GM18861 (cell line): ENCODE data around the gene MTG1.
A peak's percentile ranks its signal among the peaks of the same experiment; 100 is the strongest.

Experiments used
- ATAC-seq: cut with Tn5 transposase; IDR thresholded peaks from one replicate; pipeline ENCODE4 v1.9.1; 2021; ENCODE audit not compliant: unreplicated experiment

The MTG1 gene, protein sequence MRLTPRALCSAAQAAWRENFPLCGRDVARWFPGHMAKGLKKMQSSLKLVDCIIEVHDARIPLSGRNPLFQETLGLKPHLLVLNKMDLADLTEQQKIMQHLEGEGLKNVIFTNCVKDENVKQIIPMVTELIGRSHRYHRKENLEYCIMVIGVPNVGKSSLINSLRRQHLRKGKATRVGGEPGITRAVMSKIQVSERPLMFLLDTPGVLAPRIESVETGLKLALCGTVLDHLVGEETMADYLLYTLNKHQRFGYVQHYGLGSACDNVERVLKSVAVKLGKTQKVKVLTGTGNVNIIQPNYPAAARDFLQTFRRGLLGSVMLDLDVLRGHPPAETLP

DNA sequence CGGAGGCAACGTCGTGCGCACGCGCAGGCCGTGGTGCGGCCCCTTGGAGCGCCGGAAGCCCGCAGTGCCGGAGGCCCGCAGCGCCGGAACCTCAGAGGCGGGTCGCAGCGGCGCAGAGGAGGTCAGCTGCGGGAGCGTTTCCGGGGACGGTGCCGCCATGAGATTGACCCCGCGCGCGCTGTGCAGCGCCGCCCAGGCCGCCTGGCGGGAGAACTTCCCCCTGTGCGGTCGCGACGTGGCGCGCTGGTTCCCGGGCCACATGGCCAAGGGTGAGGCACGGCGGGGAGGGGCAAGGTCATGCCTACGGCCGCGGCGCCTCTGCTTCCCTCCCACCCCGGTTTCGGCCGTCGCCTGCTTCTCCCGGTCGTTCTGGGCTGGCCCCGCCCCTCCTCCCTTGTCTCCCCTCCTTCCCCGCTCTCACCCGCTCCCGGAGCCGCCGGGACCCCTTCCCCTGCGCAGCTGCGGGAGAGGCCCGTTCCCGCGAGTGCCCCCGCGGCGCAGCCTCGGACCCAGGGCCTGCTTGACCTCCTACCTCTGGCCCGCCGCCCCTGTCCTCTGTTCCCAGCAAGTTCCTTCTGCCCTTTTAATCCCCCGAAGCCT, at the start of gene MTG1:
TSS of gene MTG1 (plus strand) at position 94 of the 600 bp plus-strand sequence. CDS start at position 158, 64 bp downstream.
- ATAC-seq = peak; percentile 55

DNA sequence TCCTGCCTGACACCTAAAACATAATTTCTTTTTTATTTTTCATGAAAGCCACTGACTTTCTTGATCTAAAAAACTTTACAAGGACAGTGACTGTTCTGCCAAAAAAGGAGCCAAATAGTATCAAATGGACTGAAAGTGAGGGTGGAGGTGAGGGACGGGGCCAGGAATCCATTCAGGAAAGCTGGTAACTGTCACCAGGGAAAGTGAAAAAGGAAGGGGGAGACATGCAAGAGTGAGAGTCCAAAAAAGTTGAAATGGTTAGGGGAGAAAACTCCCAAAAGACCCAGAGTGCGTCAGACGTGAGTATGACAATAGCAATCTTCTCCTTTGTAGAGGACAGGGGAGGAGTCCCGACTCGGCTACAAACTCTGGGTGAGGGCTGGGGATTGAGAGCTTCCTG, 49.7 kb upstream of the MTG1 start:
- no peak for ATAC-seq

DNA sequence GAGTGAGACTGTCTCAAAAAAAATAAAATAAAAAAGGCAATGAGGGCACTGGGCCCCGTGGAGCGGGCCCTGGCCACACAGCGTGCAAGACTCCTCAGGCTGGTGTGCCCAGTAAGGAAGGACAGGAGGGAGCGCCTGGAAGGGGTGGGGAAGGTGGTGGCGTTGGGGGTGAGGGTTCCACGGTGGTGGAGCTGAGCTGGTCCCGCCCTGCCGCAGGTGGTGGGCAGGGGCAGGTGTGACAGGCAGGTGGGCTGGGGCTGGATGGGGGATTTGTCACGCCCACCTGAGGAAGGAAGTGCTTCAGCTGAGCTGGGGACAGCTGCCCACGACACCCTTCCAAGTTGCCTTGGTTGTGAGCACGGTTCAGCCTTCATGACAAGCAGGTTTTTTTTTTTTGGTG, 47.5 kb upstream of the MTG1 start:
- no peak for ATAC-seq

DNA sequence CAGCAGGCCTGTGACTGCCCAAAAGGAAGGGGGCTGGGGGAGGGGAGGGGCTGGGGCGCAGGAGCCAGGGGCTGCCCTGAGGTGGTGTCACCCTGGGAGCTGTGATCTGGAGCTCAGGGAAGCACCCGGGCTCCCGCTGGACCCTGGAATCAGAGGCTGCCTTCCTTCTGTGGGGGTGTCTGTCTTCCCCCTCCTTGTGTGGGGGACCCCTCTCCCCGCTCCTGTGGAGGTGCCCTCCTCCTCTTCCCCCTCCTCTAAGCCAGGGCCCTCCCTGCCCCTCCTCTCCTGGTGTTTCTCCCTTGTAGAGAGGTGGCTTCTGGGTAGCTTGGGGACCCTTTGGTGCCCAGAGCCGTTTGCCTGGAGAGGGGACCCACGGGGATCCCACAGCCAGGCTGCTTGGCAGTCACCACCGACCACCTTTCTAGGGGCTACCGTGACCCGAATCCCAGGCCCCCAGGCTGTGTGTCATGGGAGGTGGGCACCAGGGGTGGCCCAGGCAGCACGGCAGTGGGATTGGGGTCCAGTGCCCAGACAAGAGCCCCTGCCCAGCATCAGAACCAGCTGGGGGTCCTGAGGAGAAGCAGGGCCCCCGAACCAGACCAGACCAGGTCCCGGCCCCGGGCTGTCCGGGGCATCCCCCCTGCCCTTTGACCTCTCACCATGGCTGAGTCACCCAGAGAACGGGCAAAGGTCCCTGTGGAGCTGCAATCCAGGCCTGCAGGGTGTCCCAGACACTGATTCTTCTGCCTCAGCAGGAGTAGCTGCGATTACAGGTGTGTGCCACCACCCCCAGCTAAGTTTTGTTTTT, 46.0 kb upstream of the MTG1 start:
- ATAC-seq = no peak

DNA sequence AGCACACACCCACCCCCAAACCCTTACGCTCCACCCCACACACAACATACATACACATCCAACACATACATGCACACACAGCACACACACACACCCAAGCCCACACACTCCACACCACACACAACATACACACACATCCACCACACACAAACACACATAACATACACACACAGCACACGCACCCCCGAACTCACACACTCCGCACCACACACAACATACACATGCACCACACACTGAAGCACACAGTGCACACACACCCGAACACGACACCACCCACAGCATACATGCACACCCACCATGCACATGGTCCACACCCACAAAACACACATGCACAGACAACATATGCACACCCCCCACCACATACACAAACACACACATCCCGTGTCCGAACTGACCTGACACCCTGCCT, 44.8 kb upstream of the MTG1 start:
- no peak for ATAC-seq

DNA sequence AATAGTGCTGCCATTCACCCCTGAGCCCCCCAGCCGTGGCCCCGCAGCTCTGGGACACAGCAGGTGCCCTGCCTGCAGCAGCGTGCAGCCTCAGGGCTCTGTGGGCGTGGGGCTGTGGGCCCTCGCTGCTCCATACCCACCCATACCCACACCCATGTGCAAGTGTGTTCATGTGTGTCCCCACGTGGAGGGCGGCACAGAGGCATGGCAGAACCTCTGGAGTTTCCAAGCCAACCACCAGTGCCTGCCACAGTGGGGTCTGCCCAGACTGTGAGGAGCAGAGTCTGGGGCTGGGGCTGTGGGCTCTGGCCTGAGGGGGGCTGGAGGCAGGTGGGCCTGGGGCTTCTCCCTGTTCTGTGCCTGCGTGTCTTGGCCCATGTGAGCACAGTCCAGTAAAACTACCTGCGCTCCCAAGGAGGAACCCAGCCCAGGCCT, 44.4 kb upstream of the MTG1 start:
- no peak for ATAC-seq

DNA sequence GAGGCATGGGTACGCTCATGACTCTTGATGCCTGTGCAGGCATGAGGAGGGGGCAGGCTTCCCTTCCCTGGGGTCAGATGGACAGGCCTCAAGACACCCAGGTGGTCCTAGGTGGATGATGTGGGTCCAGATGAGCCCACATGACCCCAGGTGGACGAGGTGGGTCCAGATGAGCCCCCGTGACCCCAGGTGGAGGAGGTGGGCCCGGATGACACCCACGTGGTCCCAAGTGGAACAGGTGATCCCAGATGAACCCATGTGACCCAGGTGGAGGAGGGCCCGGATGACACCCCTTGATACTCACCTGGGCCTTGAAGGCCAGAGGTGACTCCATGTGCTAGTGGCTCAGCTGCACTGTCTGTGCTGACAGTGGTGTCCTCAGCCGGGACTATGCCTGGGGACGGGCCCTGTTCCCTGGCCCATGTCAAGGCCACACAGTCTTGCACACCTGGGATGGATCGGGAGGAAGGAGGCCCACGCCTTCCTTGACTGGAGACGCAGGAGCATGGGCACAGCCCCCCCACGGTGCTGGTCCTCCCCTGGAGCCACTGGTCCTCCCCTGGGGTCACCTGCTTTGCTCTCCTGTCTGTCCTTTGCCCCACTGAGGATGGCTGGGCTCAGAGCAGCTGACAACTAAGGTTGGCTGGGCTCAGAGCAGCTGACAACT, 43.5 kb upstream of the MTG1 start:
- ATAC-seq = no peak

DNA sequence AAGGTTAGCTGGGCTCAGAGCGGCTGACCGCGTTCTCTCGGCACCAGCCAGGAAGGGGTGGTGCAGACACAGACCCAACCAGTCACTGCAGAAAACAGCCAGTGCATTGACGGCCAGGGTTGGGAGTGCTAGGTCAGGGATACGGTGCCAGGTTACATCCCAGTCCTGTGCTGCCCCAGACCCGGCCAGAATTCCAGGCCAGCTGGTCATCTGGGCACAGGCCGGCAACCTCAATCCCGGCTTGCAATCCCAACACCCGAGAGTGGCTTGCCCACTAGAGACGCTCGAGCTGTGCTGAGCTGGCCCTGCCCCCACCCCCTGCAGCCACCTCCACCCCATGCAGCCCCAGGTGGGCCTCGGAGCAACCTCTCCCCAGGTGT, 43.0 kb upstream of the MTG1 start:
- ATAC-seq = no peak

DNA sequence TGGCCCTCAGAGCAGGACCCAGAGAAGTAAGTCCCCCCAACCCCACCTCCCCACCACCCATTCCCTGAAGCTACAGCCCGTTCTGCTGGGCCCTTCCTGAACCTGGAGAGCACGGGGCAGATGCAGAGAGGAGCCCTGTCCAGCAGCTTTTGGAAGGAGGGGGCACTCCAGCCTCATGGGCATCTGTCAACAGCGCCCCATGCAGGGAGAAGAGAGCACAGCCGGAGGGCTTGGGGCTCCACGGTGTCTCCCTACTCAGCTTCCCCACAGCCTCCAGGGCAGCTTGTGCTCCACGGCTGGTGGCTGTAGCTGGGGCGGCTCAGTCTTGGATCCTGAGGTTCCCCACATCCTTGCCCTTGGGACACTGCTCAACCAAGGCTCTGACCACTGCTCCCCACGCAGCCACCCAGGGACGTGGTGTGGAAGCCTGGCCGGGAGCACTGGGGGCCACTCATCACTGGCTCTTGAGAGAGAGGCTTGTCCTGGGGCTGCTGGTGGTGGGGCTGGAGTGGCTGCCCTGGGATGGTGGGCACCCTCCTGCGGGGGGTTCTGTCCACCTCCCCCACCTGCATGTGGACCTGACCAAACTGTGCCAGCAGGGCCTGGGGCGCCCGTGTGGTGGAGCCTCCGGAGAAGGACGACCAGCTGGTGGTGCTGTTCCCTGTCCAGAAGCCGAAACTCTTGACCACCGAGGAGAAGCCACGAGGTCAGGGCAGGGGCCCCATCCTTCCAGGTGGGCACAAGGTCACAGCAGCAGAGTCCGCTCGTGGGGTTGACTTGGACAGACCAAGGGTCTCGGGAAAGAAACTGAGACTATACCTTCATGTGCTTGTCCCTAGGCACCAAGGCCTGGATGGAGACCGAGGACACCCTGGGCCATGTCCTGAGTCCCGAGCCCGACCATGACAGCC, 42.3 kb upstream of the MTG1 start:
- ATAC-seq = no peak

DNA sequence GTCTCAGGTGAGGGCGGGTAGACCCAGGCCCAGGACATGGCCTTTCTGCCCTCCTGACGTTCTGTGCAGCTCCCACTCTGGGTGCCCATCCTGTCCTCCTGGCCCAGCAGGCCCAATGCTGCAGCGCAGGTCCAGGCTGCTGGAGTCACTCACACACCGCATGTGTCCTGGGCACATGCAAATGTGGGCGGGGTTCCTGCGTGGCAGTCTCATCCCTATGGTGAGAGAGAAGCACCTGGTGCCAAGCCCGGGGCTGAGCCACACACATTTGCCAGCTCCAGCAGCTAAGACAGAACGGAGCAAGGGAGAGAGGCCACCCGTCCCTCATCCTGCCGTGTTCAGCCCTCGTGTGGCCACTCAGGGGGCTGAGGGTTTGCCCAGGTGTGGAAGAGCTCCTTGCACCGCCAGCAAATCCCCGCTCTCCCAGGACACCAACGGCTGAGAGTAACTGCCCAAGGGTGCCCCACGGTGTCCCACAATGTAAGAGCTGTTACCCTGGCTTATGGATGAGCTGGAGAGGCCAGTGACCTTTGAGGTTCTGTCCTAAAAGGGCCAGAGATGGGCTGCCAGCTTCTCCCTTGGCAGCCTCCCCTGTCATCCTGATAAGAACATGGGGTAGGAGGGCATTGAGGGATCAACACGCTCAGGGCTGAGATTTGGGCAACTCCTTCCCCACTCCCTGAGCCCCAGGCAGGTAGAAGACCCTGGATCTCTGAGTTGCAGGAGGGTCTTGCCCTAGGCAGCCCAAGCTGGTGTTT, 40.6 kb upstream of the MTG1 start:
- ATAC-seq = no peak

DNA sequence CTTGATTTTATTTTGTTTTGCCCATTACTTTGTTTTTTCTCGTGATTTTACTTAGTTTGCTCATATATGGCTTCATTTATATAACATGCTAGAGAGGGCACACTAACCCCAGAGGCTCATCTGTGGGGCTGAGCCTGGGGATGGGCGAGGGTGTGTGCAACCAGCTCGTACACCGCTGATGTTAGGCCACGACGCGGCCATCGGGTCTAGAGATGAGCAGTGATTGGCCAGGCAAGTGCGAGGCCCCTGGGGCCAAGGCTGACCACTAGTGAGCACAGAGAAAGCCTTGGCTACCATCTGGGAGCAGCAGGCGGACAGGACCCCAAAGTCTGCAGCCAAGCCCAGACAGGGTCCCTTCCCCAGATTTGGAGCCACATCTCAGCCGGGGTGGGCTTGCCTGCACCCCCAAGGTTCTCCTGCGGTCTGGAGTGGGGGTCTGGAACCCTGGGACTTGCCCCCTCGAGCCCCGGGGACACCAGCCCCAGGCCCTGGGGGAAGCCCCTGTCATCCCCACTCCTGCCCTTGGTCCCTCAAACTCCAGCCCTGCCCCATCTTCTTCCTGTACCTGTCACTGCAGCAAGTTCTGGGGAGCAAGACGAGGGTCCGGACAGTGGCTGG, 39.9 kb upstream of the MTG1 start:
- no peak for ATAC-seq

DNA sequence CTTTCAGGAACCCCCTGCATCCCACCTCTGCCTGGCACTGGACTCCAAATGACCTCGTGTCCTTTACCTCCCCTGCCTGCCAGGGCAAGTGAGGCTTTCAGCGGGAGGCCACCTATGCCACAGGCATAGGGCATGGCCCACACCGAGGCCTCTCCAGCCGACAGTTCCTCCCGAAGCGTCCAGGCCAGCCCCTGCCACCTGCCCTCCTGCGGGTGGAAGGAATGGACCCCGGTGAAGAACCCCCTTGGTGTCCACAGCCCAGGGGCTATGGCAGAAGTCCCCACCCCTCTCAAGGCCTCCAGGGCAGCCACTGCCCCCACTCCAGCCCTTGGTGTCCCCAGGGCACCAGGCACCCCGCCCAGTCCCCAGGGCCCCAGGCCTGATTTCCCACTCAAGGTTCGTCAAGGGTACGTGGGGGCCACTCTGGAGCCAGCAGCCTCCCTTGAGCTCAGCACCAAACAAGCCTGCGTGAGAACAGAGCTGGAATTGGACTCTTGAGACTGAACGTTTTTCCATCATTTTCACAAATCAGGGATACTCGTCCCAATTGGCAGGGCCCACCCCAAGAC, 39.2 kb upstream of the MTG1 start:
- ATAC-seq = no peak

DNA sequence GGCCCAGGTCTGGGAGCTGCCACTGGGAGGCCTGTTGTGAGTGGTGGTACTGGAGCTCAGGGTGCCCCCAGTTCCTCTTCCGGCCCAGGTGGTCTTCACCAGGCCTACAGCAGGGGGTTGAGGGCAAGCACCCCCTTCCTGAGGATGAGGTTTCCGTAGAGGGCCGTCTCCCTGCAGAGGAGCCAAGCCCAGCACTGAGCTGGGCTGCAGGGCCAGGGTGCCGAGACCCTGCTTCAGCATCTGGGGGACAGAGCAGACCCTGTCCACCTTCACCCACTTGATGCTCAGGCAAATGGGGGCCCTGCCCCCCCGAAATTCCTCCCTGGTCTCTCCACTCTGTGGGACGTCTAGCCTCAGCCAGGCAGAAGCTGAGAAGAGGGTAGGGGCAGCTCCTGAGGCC, 38.7 kb upstream of the MTG1 start:
- no peak for ATAC-seq

DNA sequence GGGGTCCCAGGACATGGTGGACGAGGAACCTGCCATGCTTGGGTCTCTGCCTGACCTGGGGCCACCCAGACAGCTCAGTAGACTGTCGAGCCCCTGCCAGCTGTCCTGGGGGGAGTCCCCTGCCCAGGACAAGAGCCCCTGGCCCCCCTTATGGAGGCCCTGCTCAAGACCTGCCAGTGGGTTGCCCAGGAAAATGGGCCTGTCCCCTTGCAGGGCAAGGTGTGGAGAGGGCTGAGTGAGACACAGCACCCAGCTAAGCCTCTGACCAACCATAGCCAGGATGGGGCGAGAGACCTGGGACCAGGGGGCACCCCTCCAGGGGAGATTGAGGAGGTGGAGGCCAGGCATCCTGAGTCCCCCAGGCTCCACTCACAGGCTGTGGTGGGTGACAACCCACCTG, 38.0 kb upstream of the MTG1 start:
- ATAC-seq = no peak

DNA sequence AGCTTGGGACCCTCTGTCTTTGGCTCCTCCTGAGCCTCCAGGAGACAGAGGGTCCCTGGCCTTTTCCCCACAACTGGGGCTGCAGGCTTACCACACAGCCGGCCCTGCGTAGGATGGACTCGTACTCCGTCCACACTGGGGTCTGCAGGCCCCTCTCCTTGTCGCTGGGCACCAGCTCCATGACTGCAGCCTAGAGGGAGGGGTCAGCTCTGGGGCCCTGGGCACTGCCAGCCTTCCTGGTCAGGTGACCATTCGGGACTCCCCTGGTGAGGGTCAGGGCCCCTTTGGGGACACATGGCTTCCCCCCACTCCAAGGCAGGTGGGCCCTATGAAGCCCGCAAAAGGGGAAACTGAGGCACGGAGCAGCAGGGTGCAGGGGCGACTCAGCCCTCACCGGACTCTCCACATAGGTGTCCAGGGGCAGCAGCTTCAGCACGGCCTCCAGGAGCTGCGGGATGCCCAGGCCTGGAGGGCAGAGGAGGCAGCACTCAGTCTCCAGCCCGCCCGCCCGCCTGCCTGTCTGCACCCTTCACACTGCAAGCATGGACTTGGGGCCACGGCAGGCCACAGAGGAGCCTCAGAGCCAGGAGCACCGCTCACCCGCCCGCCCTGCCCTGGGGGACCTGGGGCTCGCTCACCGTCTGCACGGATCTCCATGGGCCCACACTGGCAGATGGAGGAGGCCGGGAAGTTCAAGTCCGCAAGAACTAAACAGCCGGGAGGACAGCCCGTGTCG, 37.2 kb upstream of the MTG1 start:
- ATAC-seq = no peak

DNA sequence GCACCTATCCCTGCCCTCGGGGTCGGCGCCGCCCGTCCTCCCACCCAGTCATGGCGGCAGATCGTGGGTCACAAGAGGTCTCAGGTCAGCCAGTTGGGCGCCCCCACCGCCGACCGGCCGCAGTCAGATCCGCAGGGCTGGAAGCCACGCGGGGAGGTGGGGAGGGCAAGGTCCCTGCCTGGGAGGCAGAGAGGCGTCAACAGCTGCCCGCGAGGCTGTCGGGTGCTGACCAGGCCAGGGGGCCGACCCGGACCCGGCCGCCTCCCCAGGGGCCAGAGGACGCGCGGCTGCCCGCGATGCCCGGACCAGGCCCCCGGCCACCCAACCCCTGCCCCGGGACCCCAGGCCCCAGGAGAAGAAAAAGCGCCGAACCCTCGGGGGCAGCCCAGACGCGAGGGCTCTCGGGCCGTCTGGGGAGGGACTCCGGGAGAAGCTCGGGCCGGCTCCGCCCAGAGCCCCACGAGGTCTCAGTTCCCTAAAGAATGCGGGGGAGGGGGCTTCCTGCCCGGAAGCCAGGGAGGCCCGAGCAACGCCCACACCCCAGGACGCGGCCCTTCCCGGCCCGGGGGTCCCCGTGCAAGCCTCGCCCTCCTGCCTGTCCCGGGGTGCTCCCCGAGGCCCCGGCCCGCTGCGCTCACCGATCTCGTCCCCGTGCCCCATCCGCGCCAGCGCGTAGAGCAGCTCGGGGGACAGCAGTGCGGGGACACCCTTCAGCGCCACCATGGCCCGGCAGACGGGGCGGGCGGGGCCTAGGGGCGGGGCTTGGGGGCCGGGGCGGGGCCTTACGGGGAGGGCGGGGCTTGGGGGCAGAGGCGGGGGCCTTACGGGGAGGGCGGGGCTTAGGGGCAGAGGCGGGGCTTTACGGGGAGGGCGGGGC, 36.4 kb upstream of the MTG1 start, which contains the start of gene FUOM:
TSS of gene FUOM (minus strand) at position 735 of the 877 bp plus-strand sequence. CDS start at position 723, 12 bp downstream.
- peak; percentile 61 for ATAC-seq
